Measurements from ENCODE around the gene PAXIP1. TPM values are rescaled to one million over a fixed set of nuclear protein-coding genes. Genes with fewer than 3 reads are reported as not detected.
"Not testable (repeated sequence)": the region's sequence is repeated elsewhere in the genome, so short reads cannot be mapped to it uniquely, and the experiment has no call there.

PAXIP1 gene
- total RNA-seq, 1 experiment from 2014 or later, result 32.6 TPM

- H3K36me3 Mint-ChIP-seq (ENCODE audit: insufficient read depth in 1 of 3, low read depth in 3 of 3), result peaks cover 31 to 55% (median 49%) of the 10 kb centered on the region in 3 experiments
- no peak overlapping the region for H3K18ac ChIP-seq (ENCODE audit: insufficient read length, low read depth, low read length)
Measured at GRCh38 chr7:154937837-154938236, 65.1 kb downstream of the PAXIP1 start.

GRCh38 chr7:154934353-154934952 lies 68.5 kb downstream of the PAXIP1 start:
- Mint-ChIP-seq H3K36me3 (ENCODE audit: insufficient read depth in 1 of 3, low read depth in 3 of 3) (peaks cover 20 to 43% (median 39%) of the 10 kb centered on the region in 3 experiments), H3K9me3 (peaks cover 47 to 57% of the 10 kb centered on the region in 2 experiments), H3K4me1 (peaks cover 12 to 19% of the 10 kb centered on the region in 2 experiments)
- H3K14ac ChIP-seq (ENCODE audit: insufficient read depth, low read length); DNase-seq; H2AK5ac ChIP-seq (ENCODE audit: insufficient read length, low read length); H3K79me1 ChIP-seq (ENCODE audit: insufficient read depth, low read depth, low read length, poor library complexity, severe bottlenecking); H3K56ac ChIP-seq (ENCODE audit: insufficient read length, low read depth, low read length); H4K5ac ChIP-seq (ENCODE audit: insufficient read length, low read depth, low read length); H2BK20ac ChIP-seq (ENCODE audit: low read depth, low read length, poor library complexity, severe bottlenecking); H3K4me2 ChIP-seq (ENCODE audit: insufficient read depth, insufficient read length, low read length); H2AFZ ChIP-seq (ENCODE audit: low read length); H2BK5ac ChIP-seq (ENCODE audit: insufficient read length, low read length); H3K27me3 ChIP-seq (ENCODE audit: insufficient read depth, low read length); H3K27ac ChIP-seq (ENCODE audit: insufficient read length, low read depth, low read length); H4K91ac ChIP-seq (ENCODE audit: insufficient read length, low read depth, low read length); H3K23me2 ChIP-seq (ENCODE audit: insufficient read length, low read depth, low read length, poor library complexity, severe bottlenecking); H4K8ac ChIP-seq (replicated peaks; ENCODE audit: insufficient read length, low read depth, low read length); H3K27me3 Mint-ChIP-seq (ENCODE audit: low read depth); H3K79me2 ChIP-seq (ENCODE audit: insufficient read depth, low read length); H3K18ac ChIP-seq (ENCODE audit: insufficient read length, low read depth, low read length); H3K4me1 ChIP-seq (ENCODE audit: insufficient read depth, low read length); H3K27ac Mint-ChIP-seq; H3K4me3 Mint-ChIP-seq; H2BK120ac ChIP-seq (ENCODE audit: low read depth, low read length, poor library complexity, severe bottlenecking); H3K9ac ChIP-seq (ENCODE audit: extremely low read depth, insufficient read length, low read length); H2BK15ac ChIP-seq (ENCODE audit: low read depth, low read length); H4K20me1 ChIP-seq (ENCODE audit: control insufficient read depth, insufficient read depth, insufficient read length); H3K23ac ChIP-seq (ENCODE audit: insufficient read length, low read depth, low read length); H3K4ac ChIP-seq (ENCODE audit: low read depth, low read length); H2BK12ac ChIP-seq (ENCODE audit: insufficient read length, low read depth, low read length); H3T11ph ChIP-seq (ENCODE audit: low read length): not testable (repeated sequence)
- peaks cover 31% of the 10 kb centered on the region for H3K9me3 ChIP-seq (ENCODE audit: control insufficient read depth, low read depth, low read length)
- no CpG with 5 or more reads among the region's 5 CpGs for WGBS (ENCODE audit: extremely low coverage, insufficient read length, low lambda C conversion rate)

More at GRCh38 chr7:154937837-154938236, 65.1 kb downstream of the PAXIP1 start:
- Mint-ChIP-seq H3K27ac (no peak overlapping the region), H3K4me1 (no peaks in the 10 kb centered on the region), H3K9me3 (peaks cover 47 to 61% of the 10 kb centered on the region in 2 experiments), H3K4me3 (no peak overlapping the region), H3K27me3 (ENCODE audit: low read depth) (peaks cover 4% of the 10 kb centered on the region)
- Histone ChIP-seq H3K23ac (ENCODE audit: insufficient read length, low read depth, low read length) (no peak overlapping the region), H2BK12ac (ENCODE audit: insufficient read length, low read depth, low read length) (no peak overlapping the region), H2BK15ac (ENCODE audit: low read depth, low read length) (no peak overlapping the region), H4K20me1 (ENCODE audit: control insufficient read depth, insufficient read depth, insufficient read length) (no peaks in the 10 kb centered on the region), H3K56ac (ENCODE audit: insufficient read length, low read depth, low read length) (no peak overlapping the region), H4K5ac (ENCODE audit: insufficient read length, low read depth, low read length) (no peak overlapping the region), H3K9ac (ENCODE audit: extremely low read depth, insufficient read length, low read length) (no peak overlapping the region), H2AFZ (ENCODE audit: low read length) (no peak overlapping the region), H3K79me2 (ENCODE audit: insufficient read depth, low read length) (no peaks in the 10 kb centered on the region), H2BK120ac (ENCODE audit: low read depth, low read length, poor library complexity, severe bottlenecking) (no peak overlapping the region), H3K27me3 (ENCODE audit: insufficient read depth, low read length) (no peaks in the 10 kb centered on the region), H3K9me3 (ENCODE audit: control insufficient read depth, low read depth, low read length) (peaks cover 32% of the 10 kb centered on the region), H3K4ac (ENCODE audit: low read depth, low read length) (no peak overlapping the region), H3K23me2 (ENCODE audit: insufficient read length, low read depth, low read length, poor library complexity, severe bottlenecking) (no peaks in the 10 kb centered on the region), H3K4me2 (ENCODE audit: insufficient read depth, insufficient read length, low read length) (no peak overlapping the region), H2AK5ac (ENCODE audit: insufficient read length, low read length) (no peak overlapping the region), H2BK20ac (ENCODE audit: low read depth, low read length, poor library complexity, severe bottlenecking) (no peak overlapping the region), H3T11ph (ENCODE audit: low read length) (no peak overlapping the region), H3K79me1 (ENCODE audit: insufficient read depth, low read depth, low read length, poor library complexity, severe bottlenecking) (no peaks in the 10 kb centered on the region), H2BK5ac (ENCODE audit: insufficient read length, low read length) (no peak overlapping the region), H4K91ac (ENCODE audit: insufficient read length, low read depth, low read length) (no peak overlapping the region), H3K14ac (ENCODE audit: insufficient read depth, low read length) (no peak overlapping the region), H3K4me1 (ENCODE audit: insufficient read depth, low read length) (no peaks in the 10 kb centered on the region), H4K8ac (replicated peaks; ENCODE audit: insufficient read length, low read depth, low read length) (no peak overlapping the region), H3K27ac (ENCODE audit: insufficient read length, low read depth, low read length) (no peak overlapping the region)
- no CpG with 5 or more reads among the region's 1 CpG for WGBS (ENCODE audit: extremely low coverage, insufficient read length, low lambda C conversion rate)
- DNase-seq, result no peak
- TF ChIP-seq, protein P1, sequence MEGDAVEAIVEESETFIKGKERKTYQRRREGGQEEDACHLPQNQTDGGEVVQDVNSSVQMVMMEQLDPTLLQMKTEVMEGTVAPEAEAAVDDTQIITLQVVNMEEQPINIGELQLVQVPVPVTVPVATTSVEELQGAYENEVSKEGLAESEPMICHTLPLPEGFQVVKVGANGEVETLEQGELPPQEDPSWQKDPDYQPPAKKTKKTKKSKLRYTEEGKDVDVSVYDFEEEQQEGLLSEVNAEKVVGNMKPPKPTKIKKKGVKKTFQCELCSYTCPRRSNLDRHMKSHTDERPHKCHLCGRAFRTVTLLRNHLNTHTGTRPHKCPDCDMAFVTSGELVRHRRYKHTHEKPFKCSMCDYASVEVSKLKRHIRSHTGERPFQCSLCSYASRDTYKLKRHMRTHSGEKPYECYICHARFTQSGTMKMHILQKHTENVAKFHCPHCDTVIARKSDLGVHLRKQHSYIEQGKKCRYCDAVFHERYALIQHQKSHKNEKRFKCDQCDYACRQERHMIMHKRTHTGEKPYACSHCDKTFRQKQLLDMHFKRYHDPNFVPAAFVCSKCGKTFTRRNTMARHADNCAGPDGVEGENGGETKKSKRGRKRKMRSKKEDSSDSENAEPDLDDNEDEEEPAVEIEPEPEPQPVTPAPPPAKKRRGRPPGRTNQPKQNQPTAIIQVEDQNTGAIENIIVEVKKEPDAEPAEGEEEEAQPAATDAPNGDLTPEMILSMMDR (conservative IDR thresholded peaks at IDR 0.05), result no peak
